ENCODE measurements around the gene FBLIM1.
"Not testable (repeated sequence)": the region's sequence is repeated elsewhere in the genome, so short reads cannot be mapped to it uniquely, and the experiment has no call there.

FBLIM1 gene

DNA sequence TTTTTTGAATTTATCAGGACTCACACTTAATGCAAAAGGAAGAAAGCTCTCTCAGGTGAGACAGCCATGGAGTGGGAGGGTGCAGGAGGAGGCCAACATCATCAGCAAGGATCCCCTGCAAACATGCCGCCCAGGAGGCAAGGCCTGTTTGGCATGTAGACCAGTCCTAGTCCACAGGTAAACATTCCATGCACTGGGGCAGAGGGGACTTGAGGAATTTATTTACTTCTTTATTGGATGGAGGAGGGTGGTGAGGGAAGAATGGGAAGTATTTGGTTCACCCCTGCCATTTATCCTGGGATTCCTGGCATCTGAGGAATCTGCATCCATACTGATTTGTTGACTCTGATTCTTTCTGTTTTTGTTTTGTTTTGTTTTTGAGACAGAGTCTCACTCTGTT, 50.4 kb downstream of the FBLIM1 start:
- Histone ChIP-seq H3K9me3 (ENCODE audit: low read length) (no peaks in the 10 kb centered on the region), H3K4me3 (ENCODE audit: low read depth in 1 of 2, low read length in 2 of 2) (no peak overlapping the region), H3K36me3 (ENCODE audit: insufficient read depth, low read length) (no peaks in the 10 kb centered on the region)

DNA sequence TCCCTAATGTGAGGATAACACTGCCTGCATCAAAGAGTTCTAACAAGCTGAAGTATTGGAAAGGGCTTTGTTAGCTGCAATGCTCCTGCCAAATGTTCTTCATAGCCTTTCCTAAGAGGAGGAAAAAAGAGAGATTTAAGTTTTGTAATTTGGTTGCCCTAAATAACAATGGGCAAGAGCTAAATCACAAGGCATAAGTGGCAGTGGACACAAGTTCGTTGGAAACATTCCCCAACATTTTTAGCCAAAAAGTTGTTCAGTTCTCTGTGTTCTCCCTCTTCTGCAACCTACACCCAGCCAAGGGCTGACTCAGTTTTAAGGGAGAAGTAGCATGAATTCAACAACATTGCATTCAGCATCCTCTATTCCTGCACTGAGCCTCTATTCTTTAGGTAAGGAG, 51.5 kb downstream of the FBLIM1 start:
- Histone ChIP-seq H3K27me3 (ENCODE audit: control insufficient read depth in 1 of 2, insufficient read depth in 2 of 2, low read length in 2 of 2) (no peaks in the 10 kb centered on the region), H3K9me3 (ENCODE audit: low read length) (no peaks in the 10 kb centered on the region), H3K9ac (ENCODE audit: low read length) (no peak overlapping the region), H3K36me3 (ENCODE audit: insufficient read depth, low read length) (no peaks in the 10 kb centered on the region), H3K4me1 (ENCODE audit: insufficient read depth, low read length) (no peaks in the 10 kb centered on the region), H3K27ac (ENCODE audit: low read depth, low read length) (no peak overlapping the region), H3K4me3 (ENCODE audit: low read depth in 1 of 2, low read length in 2 of 2) (no peak overlapping the region)

More for the DNA sequence above, 50.4 kb downstream of the FBLIM1 start:
- Histone ChIP-seq H3K9ac (ENCODE audit: low read length) (no peak overlapping the region), H3K27me3 (ENCODE audit: control insufficient read depth in 1 of 2, insufficient read depth in 2 of 2, low read length in 2 of 2) (no peaks in the 10 kb centered on the region), H3K4me1 (ENCODE audit: insufficient read depth, low read length) (no peaks in the 10 kb centered on the region), H3K27ac (ENCODE audit: low read depth, low read length) (no peak overlapping the region)

DNA sequence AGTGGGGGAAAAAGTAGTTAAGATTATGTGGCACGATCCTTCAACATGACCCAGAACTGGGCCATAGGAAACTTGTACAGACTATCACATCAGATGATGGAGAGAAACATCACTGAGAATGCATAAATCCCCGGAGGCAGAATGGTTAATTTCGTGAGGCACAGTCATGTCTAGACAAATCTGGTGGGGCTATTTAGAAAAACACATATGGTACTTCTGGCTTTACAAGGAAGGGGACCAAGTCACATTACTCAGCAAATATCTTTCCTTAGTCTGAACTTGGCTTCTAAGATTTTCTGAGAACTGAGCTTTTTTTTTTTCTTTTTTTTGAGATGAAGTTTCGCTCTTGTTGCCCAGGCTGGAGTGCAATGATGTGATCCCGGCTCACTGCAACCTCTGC, 58.1 kb downstream of the FBLIM1 start:
- Histone ChIP-seq H3K27ac (ENCODE audit: low read depth, low read length) (no peak overlapping the region), H3K4me3 (ENCODE audit: low read depth in 1 of 2, low read length in 2 of 2) (no peak overlapping the region)

DNA sequence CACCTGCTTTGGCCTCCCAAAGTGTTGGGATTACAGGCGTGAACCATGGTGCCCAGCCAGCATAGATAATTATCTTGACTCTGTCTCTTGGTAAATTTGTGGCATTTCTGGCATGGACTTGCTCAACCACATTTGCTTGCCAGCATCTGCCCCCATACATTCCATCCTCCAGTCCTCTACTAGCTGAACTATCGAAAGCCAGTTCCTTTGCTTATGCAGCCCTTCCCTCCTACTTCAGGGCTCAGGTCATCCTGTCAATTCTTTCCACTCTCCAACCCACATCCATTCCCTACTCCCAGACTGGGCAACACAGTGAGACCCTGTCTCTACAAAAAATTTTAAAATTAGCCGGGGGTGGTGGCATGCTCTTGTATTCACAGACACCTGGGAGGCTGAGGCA, 61.9 kb downstream of the FBLIM1 start:
- Histone ChIP-seq H3K27me3 (ENCODE audit: control insufficient read depth in 1 of 2, insufficient read depth in 2 of 2, low read length in 2 of 2) (no peaks in the 10 kb centered on the region), H3K27ac (ENCODE audit: low read depth, low read length) (no peak overlapping the region), H3K9ac (ENCODE audit: low read length) (no peak overlapping the region), H3K4me1 (ENCODE audit: insufficient read depth, low read length) (no peaks in the 10 kb centered on the region), H3K4me3 (ENCODE audit: low read depth in 1 of 2, low read length in 2 of 2) (no peak overlapping the region), H3K9me3 (ENCODE audit: low read length) (no peaks in the 10 kb centered on the region), H3K36me3 (ENCODE audit: insufficient read depth, low read length) (no peaks in the 10 kb centered on the region)

More for the DNA sequence above, 58.1 kb downstream of the FBLIM1 start:
- H3K36me3 ChIP-seq (ENCODE audit: insufficient read depth, low read length) = no peaks in the 10 kb centered on the region
- no peaks in the 10 kb centered on the region for H3K9me3 ChIP-seq (ENCODE audit: low read length)
- no peaks in the 10 kb centered on the region for H3K4me1 ChIP-seq (ENCODE audit: insufficient read depth, low read length)
- H3K27me3 ChIP-seq (ENCODE audit: control insufficient read depth in 1 of 2, insufficient read depth in 2 of 2, low read length in 2 of 2) = no peaks in the 10 kb centered on the region
- H3K9ac ChIP-seq (ENCODE audit: low read length) = no peak overlapping the region

DNA sequence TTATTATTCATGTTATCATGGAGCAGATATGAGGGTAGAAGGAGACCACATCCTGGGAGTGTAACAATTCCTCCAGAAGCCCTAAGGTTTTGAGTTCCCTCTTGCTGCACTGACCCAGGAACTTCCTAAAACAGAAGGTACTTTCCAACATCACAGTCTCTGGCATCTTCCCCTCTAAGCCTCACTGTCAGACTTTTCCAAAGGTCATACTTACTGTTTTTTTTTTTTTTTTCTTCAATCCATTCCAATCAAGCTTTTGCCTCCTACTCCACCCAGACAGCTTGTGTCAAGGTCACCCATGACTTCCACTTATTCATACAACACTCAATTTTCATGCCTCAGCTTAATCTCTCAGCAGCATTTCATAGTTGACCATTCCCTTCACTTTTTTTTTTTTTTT, 67.2 kb downstream of the FBLIM1 start:
- no peak overlapping the region for H3K27ac ChIP-seq (ENCODE audit: low read depth, low read length)
- no peak overlapping the region for H3K4me3 ChIP-seq (ENCODE audit: low read depth in 1 of 2, low read length in 2 of 2)
- H3K9ac ChIP-seq (ENCODE audit: low read length) = no peak overlapping the region
- H3K4me1 ChIP-seq (ENCODE audit: insufficient read depth, low read length) = peaks cover 4% of the 10 kb centered on the region
- H3K27me3 ChIP-seq (ENCODE audit: control insufficient read depth in 1 of 2, insufficient read depth in 2 of 2, low read length in 2 of 2) = no peaks in the 10 kb centered on the region
- H3K36me3 ChIP-seq (ENCODE audit: insufficient read depth, low read length) = no peaks in the 10 kb centered on the region
- no peaks in the 10 kb centered on the region for H3K9me3 ChIP-seq (ENCODE audit: low read length)

DNA sequence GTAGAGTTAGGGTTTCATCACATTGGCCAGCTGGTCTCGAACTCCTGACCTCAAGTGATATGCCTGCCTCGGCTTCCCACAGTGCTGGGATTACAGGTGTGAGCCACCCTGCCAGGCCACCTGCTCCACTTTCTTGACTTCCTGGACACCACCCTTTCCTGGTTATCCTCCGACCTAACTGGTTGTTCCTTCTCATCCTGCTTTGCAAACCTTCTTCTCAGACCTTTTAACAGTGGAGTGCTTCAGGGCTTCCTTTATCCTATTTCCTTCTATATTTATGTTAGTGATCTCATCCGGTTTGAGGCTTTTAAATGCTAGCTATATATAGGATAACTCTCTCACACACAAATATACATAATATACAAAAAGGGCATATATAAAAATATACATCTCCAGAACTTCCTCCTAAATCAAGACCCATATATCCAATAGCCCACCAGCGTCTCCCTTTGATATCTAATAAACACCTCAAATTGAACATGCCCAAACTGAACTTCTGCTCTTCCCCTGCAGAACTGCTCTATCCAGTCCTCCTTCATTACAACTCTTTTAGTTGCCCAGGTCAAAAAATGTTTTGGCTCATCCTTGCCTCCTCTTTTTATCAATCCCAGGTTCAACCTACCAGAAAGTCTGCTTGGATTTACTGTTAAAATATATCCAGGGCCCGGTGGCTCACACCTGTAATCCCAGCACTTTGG, 68.4 kb downstream of the FBLIM1 start:
- H3K4me3 ChIP-seq (ENCODE audit: low read depth in 1 of 2, low read length in 2 of 2) = no peak overlapping the region
- no peak overlapping the region for H3K9ac ChIP-seq (ENCODE audit: low read length)
- H3K9me3 ChIP-seq (ENCODE audit: low read length) = no peaks in the 10 kb centered on the region
- H3K36me3 ChIP-seq (ENCODE audit: insufficient read depth, low read length) = no peaks in the 10 kb centered on the region
- no peaks in the 10 kb centered on the region for H3K27me3 ChIP-seq (ENCODE audit: control insufficient read depth in 1 of 2, insufficient read depth in 2 of 2, low read length in 2 of 2)
- peaks cover 4% of the 10 kb centered on the region for H3K4me1 ChIP-seq (ENCODE audit: insufficient read depth, low read length)
- H3K27ac ChIP-seq (ENCODE audit: low read depth, low read length) = no peak overlapping the region

DNA sequence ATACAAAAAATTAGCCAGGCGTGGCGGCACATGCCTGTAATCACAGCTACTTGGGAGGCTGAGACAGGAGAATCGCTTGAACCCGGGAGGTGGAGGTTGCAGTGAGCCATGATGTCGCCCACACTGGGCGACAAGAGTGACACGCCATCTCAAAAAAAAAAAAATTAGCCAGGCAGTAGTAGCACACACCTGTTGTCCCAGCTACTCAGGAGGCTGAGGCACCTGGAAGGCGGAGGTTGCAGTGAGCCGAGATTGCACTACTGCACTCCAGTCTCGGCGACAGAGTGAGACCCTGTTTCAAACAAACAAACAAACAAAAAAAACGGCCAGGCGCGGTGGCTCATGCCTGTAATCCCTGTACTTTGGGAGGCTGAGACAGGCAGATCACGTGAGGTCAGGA, 69.0 kb downstream of the FBLIM1 start:
- H3K4me1 ChIP-seq (ENCODE audit: insufficient read depth, low read length); H3K27me3 ChIP-seq (ENCODE audit: control insufficient read depth in 1 of 2, insufficient read depth in 2 of 2, low read length in 2 of 2): not testable (repeated sequence)

DNA sequence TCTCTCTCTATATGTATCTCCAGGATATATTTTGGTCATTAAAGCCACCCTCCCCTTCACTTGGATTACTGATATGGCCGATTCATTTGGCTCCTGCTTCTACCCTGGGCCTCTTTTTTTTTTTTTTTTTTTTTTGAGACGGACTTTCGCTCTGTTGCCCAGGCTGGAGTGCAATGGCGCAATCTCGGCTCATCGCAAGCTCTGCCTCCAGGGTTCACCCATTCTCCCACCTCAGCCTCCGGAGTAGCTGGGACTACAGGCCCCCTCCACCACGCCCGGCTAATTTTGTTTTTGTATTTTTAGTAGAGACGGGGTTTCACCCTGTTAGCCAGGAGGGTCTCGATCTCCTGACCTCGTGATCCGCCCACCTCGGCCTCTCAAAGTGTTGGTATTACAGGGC, 70.3 kb downstream of the FBLIM1 start:
- H3K4me1 ChIP-seq (ENCODE audit: insufficient read depth, low read length) = peaks cover 15% of the 10 kb centered on the region
- H3K9me3 ChIP-seq (ENCODE audit: low read length); H3K4me3 ChIP-seq (ENCODE audit: low read depth in 1 of 2, low read length in 2 of 2); H3K27me3 ChIP-seq (ENCODE audit: control insufficient read depth in 1 of 2, insufficient read depth in 2 of 2, low read length in 2 of 2); H3K36me3 ChIP-seq (ENCODE audit: insufficient read depth, low read length); H3K27ac ChIP-seq (ENCODE audit: low read depth, low read length); H3K9ac ChIP-seq (ENCODE audit: low read length): not testable (repeated sequence)

More for the DNA sequence above, 69.0 kb downstream of the FBLIM1 start:
- H3K9ac ChIP-seq (ENCODE audit: low read length); H3K27ac ChIP-seq (ENCODE audit: low read depth, low read length); H3K9me3 ChIP-seq (ENCODE audit: low read length); H3K36me3 ChIP-seq (ENCODE audit: insufficient read depth, low read length); H3K4me3 ChIP-seq (ENCODE audit: low read depth in 1 of 2, low read length in 2 of 2): not testable (repeated sequence)

DNA sequence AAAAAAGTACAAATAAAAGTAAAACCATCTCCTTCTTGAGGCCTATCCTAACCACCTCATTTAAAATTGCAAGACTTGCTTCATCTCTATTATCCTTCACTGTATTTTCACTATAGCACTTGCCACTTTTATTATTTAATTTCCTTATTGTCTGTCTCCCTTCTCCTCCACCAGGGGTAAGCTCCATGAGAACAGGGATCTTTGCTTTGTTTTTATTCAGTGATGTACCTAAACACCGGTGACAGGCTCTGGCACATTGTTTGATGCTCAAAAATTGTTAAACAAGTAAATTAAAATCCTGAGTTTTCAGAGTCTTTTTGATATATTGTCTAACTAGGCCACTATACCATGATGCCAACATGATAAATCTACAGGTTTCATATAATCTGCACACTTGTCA, 71.7 kb downstream of the FBLIM1 start:
- H3K27ac ChIP-seq (ENCODE audit: low read depth, low read length) = peak overlapping the region; percentile 29
- H3K4me1 ChIP-seq (ENCODE audit: insufficient read depth, low read length) = peaks cover 15% of the 10 kb centered on the region
- no peaks in the 10 kb centered on the region for H3K36me3 ChIP-seq (ENCODE audit: insufficient read depth, low read length)
- H3K27me3 ChIP-seq (ENCODE audit: control insufficient read depth in 1 of 2, insufficient read depth in 2 of 2, low read length in 2 of 2) = no peaks in the 10 kb centered on the region
- no peak overlapping the region for H3K9ac ChIP-seq (ENCODE audit: low read length)
- H3K9me3 ChIP-seq (ENCODE audit: low read length) = no peaks in the 10 kb centered on the region
- H3K4me3 ChIP-seq (ENCODE audit: low read depth in 1 of 2, low read length in 2 of 2) = no peak overlapping the region

DNA sequence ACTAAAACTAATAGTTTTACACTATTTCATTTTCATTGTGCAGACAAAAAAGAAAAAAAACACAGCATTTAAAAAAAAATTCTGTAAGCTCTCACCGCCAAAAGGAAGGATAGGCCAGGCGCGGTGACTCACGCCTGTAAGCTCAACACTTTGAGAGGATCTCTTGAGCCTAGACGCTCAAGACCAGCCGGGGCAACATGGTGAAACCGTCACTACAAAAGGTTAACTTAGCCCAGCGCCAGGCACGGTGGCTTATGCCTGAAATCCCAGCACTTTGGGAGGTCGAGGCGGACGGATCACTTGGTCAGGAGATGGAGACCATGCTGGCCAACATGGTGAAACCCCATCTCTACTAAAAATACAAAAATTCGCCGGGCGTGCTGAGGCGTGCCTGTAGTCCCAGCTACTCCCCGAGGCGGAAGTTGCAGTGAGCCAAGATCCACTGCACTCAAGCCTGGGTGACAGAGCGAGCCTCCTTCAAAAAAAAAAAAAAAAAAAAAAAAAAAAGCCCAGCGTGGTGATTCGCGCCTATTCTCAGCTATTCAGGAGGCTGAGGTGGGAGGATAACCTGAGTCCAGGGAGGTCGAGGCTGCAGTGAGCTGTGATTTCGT, 74.6 kb downstream of the FBLIM1 start:
- Histone ChIP-seq H3K4me3 (ENCODE audit: low read depth in 1 of 2, low read length in 2 of 2) (peak overlapping the region; percentile 45 to 84), H3K9ac (ENCODE audit: low read length) (peak overlapping the region; percentile 73), H3K36me3 (ENCODE audit: insufficient read depth, low read length) (no peaks in the 10 kb centered on the region), H3K9me3 (ENCODE audit: low read length) (no peaks in the 10 kb centered on the region), H3K27me3 (ENCODE audit: control insufficient read depth in 1 of 2, insufficient read depth in 2 of 2, low read length in 2 of 2) (no peaks in the 10 kb centered on the region), H3K4me1 (ENCODE audit: insufficient read depth, low read length) (peaks cover 10% of the 10 kb centered on the region), H3K27ac (ENCODE audit: low read depth, low read length) (peak overlapping the region; percentile 100)

DNA sequence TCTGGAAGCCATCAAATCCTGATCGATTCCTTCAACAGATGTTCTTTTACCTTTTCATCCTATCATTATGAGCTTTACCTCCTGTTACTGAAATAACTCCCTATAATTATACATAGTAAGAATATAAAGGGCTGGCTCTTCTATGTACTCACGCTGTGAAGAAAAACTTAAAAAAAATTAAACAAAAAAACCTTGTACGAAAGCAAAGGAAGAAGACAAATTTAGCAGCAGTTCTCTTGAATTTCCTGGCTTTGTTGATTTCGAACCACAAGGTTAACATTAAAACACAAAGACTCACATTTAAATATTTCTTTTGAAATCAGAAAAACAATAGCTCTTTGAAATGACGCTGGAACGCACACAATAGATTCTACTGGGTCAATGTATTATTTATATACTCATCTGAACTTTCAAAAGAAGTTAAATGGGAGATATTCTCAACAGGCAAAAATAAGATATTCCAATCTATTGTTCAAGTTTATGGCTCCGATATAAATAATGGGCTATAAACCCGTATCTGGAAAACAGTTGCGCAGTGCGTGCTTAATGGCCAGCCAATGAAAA, 75.3 kb downstream of the FBLIM1 start:
- peak overlapping the region; percentile 100 for H3K27ac ChIP-seq (ENCODE audit: low read depth, low read length)
- no peaks in the 10 kb centered on the region for H3K27me3 ChIP-seq (ENCODE audit: control insufficient read depth in 1 of 2, insufficient read depth in 2 of 2, low read length in 2 of 2)
- H3K4me1 ChIP-seq (ENCODE audit: insufficient read depth, low read length) = peaks cover 10% of the 10 kb centered on the region
- no peaks in the 10 kb centered on the region for H3K36me3 ChIP-seq (ENCODE audit: insufficient read depth, low read length)
- H3K9me3 ChIP-seq (ENCODE audit: low read length) = no peaks in the 10 kb centered on the region
- H3K4me3 ChIP-seq (ENCODE audit: low read depth in 1 of 2, low read length in 2 of 2) = peak overlapping the region; percentile 84
- peak overlapping the region; percentile 73 for H3K9ac ChIP-seq (ENCODE audit: low read length)

Data from muscle layer of colon (tissue), 2 donors.